Measurements from ENCODE around the gene PTPRG.

PTPRG gene

GRCh38 chr3:61890167-61890566 lies 328.8 kb downstream of the PTPRG start:
- no peak overlapping the region for H3K27ac ChIP-seq
- no peak for TF ChIP-seq CTCF (conservative IDR thresholded peaks at IDR 0.05)
- no peak for TF ChIP-seq ZFX (IDR thresholded peaks at IDR 0.05)

GRCh38 chr3:61890586-61890985 lies 329.2 kb downstream of the PTPRG start:
- TF ChIP-seq ZFX (IDR thresholded peaks at IDR 0.05) (no peak), CTCF (conservative IDR thresholded peaks at IDR 0.05) (no peak)
- H3K27ac ChIP-seq, result no peak overlapping the region

GRCh38 chr3:61892891-61893290 lies 331.5 kb downstream of the PTPRG start:
- no peak overlapping the region for H3K27ac ChIP-seq
- TF ChIP-seq CTCF (conservative IDR thresholded peaks at IDR 0.05) (no peak), ZFX (IDR thresholded peaks at IDR 0.05) (no peak)

- no peak overlapping the region for H3K27ac ChIP-seq
- TF ChIP-seq CTCF (conservative IDR thresholded peaks at IDR 0.05), result no peak
- no peak for TF ChIP-seq ZFX (IDR thresholded peaks at IDR 0.05)
Observed at GRCh38 chr3:61893840-61894566, 332.6 kb downstream of the PTPRG start.

GRCh38 chr3:61894988-61895935 lies 333.9 kb downstream of the PTPRG start:
- no peak overlapping the region for H3K27ac ChIP-seq

GRCh38 chr3:61896251-61896650 lies 334.9 kb downstream of the PTPRG start:
- no peak overlapping the region for H3K27ac ChIP-seq
- TF ChIP-seq ZFX (IDR thresholded peaks at IDR 0.05) (no peak), CTCF (conservative IDR thresholded peaks at IDR 0.05) (no peak)

More at GRCh38 chr3:61894988-61895935, 333.9 kb downstream of the PTPRG start:
- no peak for TF ChIP-seq CTCF (conservative IDR thresholded peaks at IDR 0.05)
- no peak for TF ChIP-seq ZFX (IDR thresholded peaks at IDR 0.05)

GRCh38 chr3:61897848-61898247 lies 336.5 kb downstream of the PTPRG start:
- TF ChIP-seq CTCF (conservative IDR thresholded peaks at IDR 0.05) (no peak), ZFX (IDR thresholded peaks at IDR 0.05) (no peak)
- H3K27ac ChIP-seq, result no peak overlapping the region
